Stomach (tissue), 9 donors: ENCODE data around the gene PRKAR2B. TPM values are rescaled to one million over a fixed set of nuclear protein-coding genes. Genes with fewer than 3 reads are reported as not detected.

Source experiments
- DNase-seq, 2 donors: peaks; one replicate each; pipeline versions ENCODE4 v3.0.0 to v3.0.0-alpha.2; 2013 to 2019
- H3K27ac ChIP-seq, 5 donors: fragments of 200-600 bp in 4 of 5; sonication (generic) in 4 of 5; one replicate each; pipeline ENCODE4 v1.5.1; 2013 to 2019; ENCODE audit warnings: mild to moderate bottlenecking in 1 of 5, moderate library complexity in 1 of 5
- H3K27me3 ChIP-seq, 3 donors: fragments of 200-600 bp; sonication (generic); one replicate each; pipeline ENCODE4 v1.5.1; 2017 to 2019; ENCODE audit warnings: mixed run types in 1 of 3
- H3K36me3 ChIP-seq, 4 donors: fragments of 200-600 bp; sonication (generic); 1 replicate in 3 of 4; 2 replicates in 1 of 4; pipeline ENCODE4 v1.5.1; 2016 to 2019
- H3K4me1 ChIP-seq, 4 donors: fragments of 200-600 bp; sonication (generic); one replicate each; pipeline ENCODE4 v1.5.1; 2016 to 2019
- H3K4me3 ChIP-seq, 4 donors: fragments of 200-600 bp; sonication (generic) in 3 of 4; one replicate each; pipeline ENCODE4 v1.5.1; 2016 to 2019; ENCODE audit warnings: mild to moderate bottlenecking in 1 of 4
- H3K9me3 ChIP-seq, 4 donors: fragments of 200-600 bp; sonication (generic); one replicate each; pipeline ENCODE4 v1.5.1; 2016 to 2019
- EP300 ChIP-seq: sonication (generic); formaldehyde crosslinking; IDR thresholded peaks from one replicate; pipeline ENCODE4 v1.6.1; 2017; ENCODE audit warnings: antibody characterized with exemption
- POLR2A ChIP-seq, 4 donors: fragments of 450-650 bp; IDR thresholded peaks; one replicate each; pipeline ENCODE4 v1.6.1; 2016; ENCODE audit warnings: antibody characterized with exemption in 4 of 4, control low read depth in 2 of 4, mild to moderate bottlenecking in 1 of 4, moderate library complexity in 1 of 4
- POLR2AphosphoS5 ChIP-seq, 3 donors: sonication (generic); formaldehyde crosslinking; IDR thresholded peaks; one replicate each; pipeline ENCODE4 v1.6.1; 2016; ENCODE audit warnings: antibody characterized with exemption in 3 of 3
- WGBS, 5 donors: extraction: QIAGEN DNeasy Blood & Tissue Kit in 3 of 5; methylation state at CpG; one replicate each; pipeline versions ENCODE4 v1.1.5 to v1.1.7; 2013 to 2018; 5-methylcytosine and 5-hydroxymethylcytosine counted together
- intact Hi-C: fragments of 100-400 bp; cut with DNase I; formaldehyde crosslinking; loops from one replicate; pipeline ENCODE4 v1.15.1; 2023; ENCODE audit warnings: low total_unique reads
- polyA plus RNA-seq, 3 donors: library from polyadenylated mRNA; stranded (reverse); fragments of 200-250 nt; gene quantifications; one replicate each; pipeline ENCODE4 v1.2.3, GENCODE V29; 2013
- total RNA-seq, 5 donors: library from RNA; depleted of rRNA; stranded (reverse); fragments of >200 nt; gene quantifications; one replicate each; pipeline versions ENCODE4 v1.1.0 to v1.2.3, GENCODE V29; 2014 to 2016
- TF ChIP-seq, protein P1 (sequence below), 7 experiments: fragments of 450-650 bp in 4 of 7; fragments of 200-600 bp in 3 of 7; sonication (generic) in 3 of 7; IDR thresholded peaks; one replicate each; pipeline ENCODE4 v1.5.1; 2016 to 2019; ENCODE audit warnings: antibody characterized with exemption in 7 of 7, control low read depth in 2 of 7, mild to moderate bottlenecking in 1 of 7
- donor health status: healthy with polysubstance abuse.
- donor health status: Bipolar disorder and iron deficiency.
- donor health status: healthy.

Gene PRKAR2B
- total and polyA plus RNA-seq, 8 donors, result 4.7 to 39.6 (median 15.2) TPM

DNA sequence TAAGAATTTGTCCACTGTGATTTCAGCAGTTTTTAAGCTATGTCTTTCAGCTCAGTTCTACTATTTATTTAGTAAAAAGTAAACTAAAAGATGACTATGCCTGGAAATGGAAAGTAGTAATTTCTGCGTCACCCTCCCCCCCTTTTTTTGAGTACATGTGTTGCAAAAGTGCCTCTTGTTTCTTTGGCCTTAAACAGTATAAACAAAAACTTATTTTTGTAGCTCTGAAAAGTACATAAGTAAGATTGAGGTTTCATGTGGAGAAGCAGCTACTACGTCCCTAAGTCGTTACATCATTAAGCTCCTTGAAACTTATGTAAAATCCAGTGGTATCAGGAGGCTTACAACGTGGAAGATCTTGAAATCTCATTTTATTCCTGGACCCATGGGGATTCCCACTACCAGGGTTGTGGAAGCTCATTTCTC is 78.0 kb downstream of the PRKAR2B start:
- DNase-seq, result peak in 1 of 2 donors; percentile 30
- H3K9me3 ChIP-seq, result no peaks in the 10 kb centered on the region
- no peak overlapping the region for H3K4me3 ChIP-seq
- H3K4me1 ChIP-seq, result peaks cover 0 to 9% (median 6%) of the 10 kb centered on the region in 4 donors
- H3K27me3 ChIP-seq, result no peaks in the 10 kb centered on the region
- no peak for TF ChIP-seq EP300
- TF ChIP-seq, protein P1, sequence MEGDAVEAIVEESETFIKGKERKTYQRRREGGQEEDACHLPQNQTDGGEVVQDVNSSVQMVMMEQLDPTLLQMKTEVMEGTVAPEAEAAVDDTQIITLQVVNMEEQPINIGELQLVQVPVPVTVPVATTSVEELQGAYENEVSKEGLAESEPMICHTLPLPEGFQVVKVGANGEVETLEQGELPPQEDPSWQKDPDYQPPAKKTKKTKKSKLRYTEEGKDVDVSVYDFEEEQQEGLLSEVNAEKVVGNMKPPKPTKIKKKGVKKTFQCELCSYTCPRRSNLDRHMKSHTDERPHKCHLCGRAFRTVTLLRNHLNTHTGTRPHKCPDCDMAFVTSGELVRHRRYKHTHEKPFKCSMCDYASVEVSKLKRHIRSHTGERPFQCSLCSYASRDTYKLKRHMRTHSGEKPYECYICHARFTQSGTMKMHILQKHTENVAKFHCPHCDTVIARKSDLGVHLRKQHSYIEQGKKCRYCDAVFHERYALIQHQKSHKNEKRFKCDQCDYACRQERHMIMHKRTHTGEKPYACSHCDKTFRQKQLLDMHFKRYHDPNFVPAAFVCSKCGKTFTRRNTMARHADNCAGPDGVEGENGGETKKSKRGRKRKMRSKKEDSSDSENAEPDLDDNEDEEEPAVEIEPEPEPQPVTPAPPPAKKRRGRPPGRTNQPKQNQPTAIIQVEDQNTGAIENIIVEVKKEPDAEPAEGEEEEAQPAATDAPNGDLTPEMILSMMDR (IDR thresholded peaks at IDR 0.05), result no peak
- no peak for TF ChIP-seq POLR2A (IDR thresholded peaks at IDR 0.05)
- TF ChIP-seq POLR2AphosphoS5 (IDR thresholded peaks at IDR 0.05), result no peak
- WGBS, 5 donors, result 31 to 55% (median 43%) methylated on average over 4 of the region's 4 CpGs
- intact Hi-C loops, result no loop called here
- peak overlapping the region in 3 of 5 donors; percentile 7 to 76 (median 64) for H3K27ac ChIP-seq
- no peaks in the 10 kb centered on the region for H3K36me3 ChIP-seq

DNA sequence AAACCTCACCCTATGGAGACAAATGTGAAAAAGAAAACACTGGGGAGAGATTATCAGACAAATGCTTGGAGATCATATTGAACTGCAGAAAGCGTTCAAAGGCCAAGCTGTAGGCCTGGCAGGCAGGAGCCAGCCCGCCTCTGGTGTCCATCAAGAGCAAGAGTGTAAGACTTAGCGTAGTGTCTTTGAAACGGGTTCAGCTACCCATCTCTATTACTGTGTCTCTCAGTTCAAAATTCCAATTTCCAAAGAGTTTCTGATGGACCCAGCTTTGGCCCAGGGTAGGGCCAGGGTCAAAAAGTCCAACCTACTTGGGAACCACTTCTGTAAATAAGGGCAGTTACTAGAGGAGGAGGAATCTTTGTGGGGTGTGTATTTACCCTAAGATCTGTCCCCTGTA is 78.9 kb downstream of the PRKAR2B start:
- Histone ChIP-seq H3K27me3 (no peaks in the 10 kb centered on the region), H3K9me3 (no peaks in the 10 kb centered on the region), H3K27ac (peak overlapping the region in 2 of 5 donors; percentile 64 to 76), H3K4me3 (no peak overlapping the region), H3K36me3 (no peaks in the 10 kb centered on the region), H3K4me1 (peaks cover 0 to 4% (median 3%) of the 10 kb centered on the region in 4 donors)
- intact Hi-C loops, result no loop called here
- no peak for TF ChIP-seq EP300
- TF ChIP-seq, protein P1 (IDR thresholded peaks at IDR 0.05), result no peak
- TF ChIP-seq POLR2A (IDR thresholded peaks at IDR 0.05), result no peak
- TF ChIP-seq POLR2AphosphoS5 (IDR thresholded peaks at IDR 0.05), result no peak
- WGBS, 5 donors, result 91 to 99% (median 94%) methylated on average over 4 of the region's 4 CpGs
- DNase-seq, result no peak

DNA sequence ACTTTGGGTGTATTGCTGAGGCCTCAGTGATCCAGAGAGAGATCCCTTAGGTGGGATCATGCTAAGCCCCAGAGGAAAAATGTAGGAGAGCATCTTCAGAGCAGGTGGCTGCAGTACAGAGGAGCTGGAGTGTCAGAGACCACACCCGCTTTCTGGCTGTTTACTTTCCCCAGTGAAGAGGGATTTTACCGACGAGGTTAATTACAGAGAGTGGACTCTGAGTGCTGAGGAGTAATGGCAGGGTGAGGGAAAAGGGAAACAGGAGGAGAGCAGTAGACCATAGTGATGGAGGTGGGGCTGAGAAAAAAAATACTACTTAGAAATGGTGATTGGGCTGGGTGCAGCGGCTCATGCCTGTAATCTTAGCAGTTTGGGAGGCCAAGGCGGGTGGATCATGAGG is 81.0 kb downstream of the PRKAR2B start:
- no peak for DNase-seq
- Histone ChIP-seq H3K9me3 (no peaks in the 10 kb centered on the region), H3K27me3 (no peaks in the 10 kb centered on the region), H3K4me3 (no peak overlapping the region), H3K4me1 (no peaks in the 10 kb centered on the region), H3K27ac (no peak overlapping the region), H3K36me3 (no peaks in the 10 kb centered on the region)
- intact Hi-C loops, result no loop called here
- TF ChIP-seq, protein P1 (IDR thresholded peaks at IDR 0.05), result no peak
- TF ChIP-seq EP300 (no peak), POLR2AphosphoS5 (IDR thresholded peaks at IDR 0.05) (no peak), POLR2A (IDR thresholded peaks at IDR 0.05) (no peak)
- 59 to 75% (median 65%) methylated on average over 5 of the region's 5 CpGs for WGBS, 5 donors

DNA sequence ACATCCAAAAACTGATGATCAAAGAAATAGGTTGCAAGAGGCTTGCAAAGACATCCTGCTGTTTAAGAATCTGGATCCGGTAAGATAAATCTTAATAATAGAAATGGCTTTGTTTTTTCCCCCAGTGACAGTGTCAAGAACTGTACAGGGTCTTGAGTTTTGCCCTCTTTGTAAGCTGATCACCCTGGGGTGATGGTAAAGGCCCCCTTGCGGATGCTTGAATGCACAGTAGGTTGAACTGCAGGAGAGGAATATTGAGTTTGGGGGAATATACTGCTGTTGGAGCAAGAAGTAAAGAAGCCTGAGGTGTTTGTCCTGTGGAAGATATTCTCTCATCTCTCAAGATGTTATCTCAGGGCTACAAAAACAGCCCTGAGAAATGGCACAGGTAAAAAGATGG is 83.7 kb downstream of the PRKAR2B start:
- 90 to 96% (median 95%) methylated on average over 2 of the region's 2 CpGs for WGBS, 5 donors
- no peak for DNase-seq
- intact Hi-C loops, result no loop called here

More for the DNA sequence above, 83.7 kb downstream of the PRKAR2B start:
- Histone ChIP-seq H3K27me3 (no peaks in the 10 kb centered on the region), H3K9me3 (no peaks in the 10 kb centered on the region), H3K4me3 (no peak overlapping the region), H3K36me3 (no peaks in the 10 kb centered on the region), H3K27ac (no peak overlapping the region), H3K4me1 (no peaks in the 10 kb centered on the region)
- TF ChIP-seq, protein P1 (IDR thresholded peaks at IDR 0.05), result no peak
- no peak for TF ChIP-seq EP300
- TF ChIP-seq POLR2AphosphoS5 (IDR thresholded peaks at IDR 0.05), result no peak
- no peak for TF ChIP-seq POLR2A (IDR thresholded peaks at IDR 0.05)
